ENCODE results near the gene MLEC.

Gene MLEC

DNA sequence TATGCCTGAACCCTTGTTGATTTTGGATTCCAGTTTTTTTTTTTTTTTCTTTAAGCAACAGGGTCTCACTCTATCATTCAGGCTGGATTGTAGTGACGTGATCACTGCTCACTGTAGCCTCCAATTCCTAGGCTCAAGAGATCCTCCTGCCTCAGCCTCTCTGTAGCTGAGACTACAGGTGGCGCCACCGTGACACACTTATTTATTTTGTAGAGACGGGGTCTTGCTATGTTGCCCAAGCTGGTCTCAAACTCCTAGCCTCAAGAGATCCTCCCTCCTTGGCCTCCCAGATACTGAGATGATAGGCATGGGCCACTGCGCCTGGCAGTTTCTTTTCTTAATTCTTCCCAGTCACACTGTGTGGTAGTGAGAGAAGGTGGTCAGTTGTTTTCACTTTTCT lies 63.9 kb downstream of the MLEC start:
- no peak for DNase-seq

DNA sequence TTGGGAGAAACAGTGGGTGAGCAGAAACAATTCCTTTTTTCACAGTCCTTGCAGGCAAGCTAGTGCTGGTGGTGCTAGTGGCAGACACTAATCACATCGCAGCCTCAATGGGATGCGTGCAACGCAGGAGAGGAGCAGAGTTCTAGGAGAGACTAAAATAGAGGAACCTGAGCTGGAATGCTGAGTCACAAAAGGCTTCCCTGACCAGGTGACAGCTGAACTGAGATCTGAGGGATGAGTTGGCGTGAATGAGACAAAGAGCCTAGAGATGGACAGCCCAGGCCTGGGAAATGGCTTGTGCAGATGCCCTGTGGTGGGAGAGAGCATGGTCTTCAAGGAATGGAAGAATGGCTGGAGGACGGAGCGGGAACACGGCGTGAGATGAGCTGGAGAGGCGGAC lies 64.4 kb downstream of the MLEC start:
- DNase-seq: no peak

Measured in cortex of kidney (tissue), 1 donor.